ENCODE results near the gene KCNK1.
"Not testable (repeated sequence)": the region's sequence is repeated elsewhere in the genome, so short reads cannot be mapped to it uniquely, and the experiment has no call there.

DNA sequence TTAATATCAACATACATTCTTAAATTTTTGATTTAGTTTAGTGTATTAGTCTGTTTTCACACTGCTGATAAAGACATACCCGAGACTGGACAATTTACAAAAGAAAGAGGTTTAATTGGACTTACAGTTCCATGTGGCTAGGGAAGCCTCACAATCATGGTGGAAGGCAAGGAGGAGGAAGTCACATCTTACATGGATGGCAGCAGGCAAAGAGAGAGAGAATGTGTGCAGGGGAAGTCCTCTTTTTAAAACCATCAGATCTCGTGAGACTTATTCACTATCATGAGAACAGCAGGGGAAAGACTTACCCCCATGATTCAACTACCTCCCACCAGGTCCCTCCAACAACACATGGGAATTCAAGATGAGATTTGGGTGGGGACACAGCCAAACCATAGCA is 56.5 kb downstream of the KCNK1 start:
- TF ChIP-seq CTCF (IDR thresholded peaks at IDR 0.05; ENCODE audit: low read depth, low read length); EZH2phosphoT487 (IDR thresholded peaks at IDR 0.05; ENCODE audit: low read depth): not testable (repeated sequence)

Data from OCI-LY3 (cell line).